GM19397 (cell line): ENCODE measurements around the gene DYNLL2.
"Not testable (repeated sequence)": the region's sequence is repeated elsewhere in the genome, so short reads cannot be mapped to it uniquely, and the experiment has no call there.

ENCODE experiments used
- ATAC-seq: cut with Tn5 transposase; IDR thresholded peaks from one replicate; pipeline ENCODE4 v1.9.1; 2021; ENCODE audit warnings: mild to moderate bottlenecking, moderate library complexity; ENCODE audit not compliant: unreplicated experiment

The DYNLL2 gene

GRCh38 chr17:58101898-58102297, 18.7 kb downstream of the DYNLL2 start:
- ATAC-seq: not testable (repeated sequence)

GRCh38 chr17:58105093-58105492, 21.9 kb downstream of the DYNLL2 start:
- no peak for ATAC-seq

- ATAC-seq: no peak
These were observed 24.1 kb downstream of the DYNLL2 start for GRCh38 chr17:58107306-58107705.

- ATAC-seq: no peak
These were observed 26.0 kb downstream of the DYNLL2 start for GRCh38 chr17:58109197-58109596.

- ATAC-seq: no peak
These were observed 26.8 kb downstream of the DYNLL2 start for GRCh38 chr17:58110012-58110411.

- no peak for ATAC-seq
These were observed 28.5 kb downstream of the DYNLL2 start for GRCh38 chr17:58111676-58112075.

- ATAC-seq: no peak
These were observed 29.9 kb downstream of the DYNLL2 start for GRCh38 chr17:58112970-58113631.

GRCh38 chr17:58113947-58114346, 30.7 kb downstream of the DYNLL2 start:
- ATAC-seq: no peak

- ATAC-seq: no peak
These were observed 34.2 kb downstream of the DYNLL2 start for GRCh38 chr17:58117382-58117781.

GRCh38 chr17:58119491-58119890, 36.3 kb downstream of the DYNLL2 start:
- no peak for ATAC-seq

- ATAC-seq: no peak
These were observed 37.1 kb downstream of the DYNLL2 start for GRCh38 chr17:58120195-58120822.

- ATAC-seq: no peak
These were observed 38.7 kb downstream of the DYNLL2 start for GRCh38 chr17:58121925-58122324.

- ATAC-seq: no peak
These were observed 44.6 kb downstream of the DYNLL2 start for GRCh38 chr17:58127846-58128245.

- not testable (repeated sequence) for ATAC-seq
These were observed 49.5 kb downstream of the DYNLL2 start for GRCh38 chr17:58132697-58133096.

- no peak for ATAC-seq
These were observed 53.6 kb downstream of the DYNLL2 start for GRCh38 chr17:58136669-58137279.

GRCh38 chr17:58141505-58141904, 58.3 kb downstream of the DYNLL2 start:
- ATAC-seq: no peak

GRCh38 chr17:58143335-58143734, 60.1 kb downstream of the DYNLL2 start:
- ATAC-seq: not testable (repeated sequence)

GRCh38 chr17:58144801-58145200, 61.6 kb downstream of the DYNLL2 start:
- no peak for ATAC-seq
